SU-DHL-6 (cell line): ENCODE measurements around the gene DIP2C.

Experiments used
- H2AFZ ChIP-seq: fragments of 200-600 bp; sonication (generic); 2 replicates; pipeline ENCODE4 v1.6.1; 2014; ENCODE audit warnings: low read depth, mild to moderate bottlenecking, moderate library complexity, mixed read lengths, antibody characterized with exemption, low read length; ENCODE audit not compliant: severe bottlenecking
- H3F3A ChIP-seq: fragments of 200-600 bp; shearing (Covaris generic); 2 replicates; pipeline ENCODE4 v1.6.0; 2016; ENCODE audit warnings: antibody characterized with exemption, mild to moderate bottlenecking; ENCODE audit not compliant: insufficient read depth
- H3K27ac ChIP-seq: fragments of 200-600 bp; sonication (generic); 2 replicates; pipeline ENCODE4 v1.5.1; 2016; ENCODE audit warnings: low read depth, mild to moderate bottlenecking, low read length, moderate library complexity, mixed read lengths
- H3K27me3 ChIP-seq: fragments of 200-600 bp; sonication (generic), shearing (Covaris generic); 2 replicates; pipeline ENCODE4 v1.6.0; 2014; ENCODE audit warnings: mild to moderate bottlenecking, low read length
- H3K36me3 ChIP-seq: fragments of 200-600 bp; sonication (generic); 2 replicates; pipeline ENCODE4 v1.6.1; 2014; ENCODE audit warnings: mild to moderate bottlenecking, low read length, mixed read lengths
- H3K4me2 ChIP-seq: fragments of 300-600, 200-600 bp; shearing (Covaris generic), sonication (generic); 2 replicates; pipeline ENCODE4 v1.6.0; 2014; ENCODE audit warnings: low read length, low read depth, mild to moderate bottlenecking; ENCODE audit not compliant: poor library complexity, severe bottlenecking
- H3K4me3 ChIP-seq: fragments of 200-600 bp; sonication (generic); 2 replicates; pipeline ENCODE4 v1.5.1; 2014; ENCODE audit warnings: antibody characterized with exemption, low read length, mild to moderate bottlenecking, mixed read lengths; ENCODE audit not compliant: insufficient read depth, poor library complexity, severe bottlenecking
- H3K79me2 ChIP-seq: fragments of 200-600 bp; sonication (generic); 2 replicates; pipeline ENCODE4 v1.6.1; 2014; ENCODE audit warnings: mild to moderate bottlenecking, low read length, moderate library complexity; ENCODE audit not compliant: insufficient read depth
- H3K9ac ChIP-seq: fragments of 200-600 bp; sonication (generic); 2 replicates; pipeline ENCODE4 v1.7.0; 2014; ENCODE audit warnings: mild to moderate bottlenecking, low read length
- H3K9me2 ChIP-seq: fragments of 200-600 bp; sonication (generic); replicated peaks from 2 replicates; pipeline ENCODE4 v1.6.1; 2014; ENCODE audit warnings: low read length; ENCODE audit not compliant: insufficient read depth
- H3K9me3 ChIP-seq: fragments of 200-600 bp; sonication (generic); 2 replicates; pipeline ENCODE4 v1.6.1; 2014; ENCODE audit warnings: low read length, mixed read lengths; ENCODE audit not compliant: insufficient read depth
- H4K20me1 ChIP-seq: fragments of 200-600 bp; sonication (generic); 2 replicates; pipeline ENCODE4 v1.6.1; 2014; ENCODE audit warnings: low read depth, mild to moderate bottlenecking, antibody characterized with exemption, low read length, moderate library complexity, mixed read lengths
- CTCF ChIP-seq: fragments of 200-600 bp; sonication (generic); IDR thresholded peaks from one replicate; pipeline ENCODE4 v1.5.1; 2017; ENCODE audit warnings: antibody characterized with exemption, mild to moderate bottlenecking, low read length, moderate library complexity; ENCODE audit not compliant: insufficient read depth, poor library complexity, severe bottlenecking
- EZH2phosphoT487 ChIP-seq: fragments of 200-600 bp; sonication (generic), shearing (Covaris generic); conservative IDR thresholded peaks from 2 replicates; pipeline ENCODE4 v1.6.1; 2018; ENCODE audit warnings: mild to moderate bottlenecking, antibody characterized with exemption, low read length, moderate library complexity, mixed read lengths

DIP2C gene

GRCh38 chr10:397321-398068 lies 292.0 kb downstream of the DIP2C start:
- TF ChIP-seq CTCF (no peak), EZH2phosphoT487 (no peak)
- Histone ChIP-seq H3K79me2 (no peaks in the 10 kb centered on the region), H3K9me3 (no peaks in the 10 kb centered on the region), H3K27ac (no peak overlapping the region), H3K27me3 (no peaks in the 10 kb centered on the region), H3K36me3 (no peaks in the 10 kb centered on the region), H4K20me1 (no peaks in the 10 kb centered on the region), H3K9ac (no peak overlapping the region), H3K9me2 (no peaks in the 10 kb centered on the region), H3F3A (no peaks in the 10 kb centered on the region), H3K4me3 (no peak overlapping the region), H3K4me2 (no peak overlapping the region), H2AFZ (no peak overlapping the region)

GRCh38 chr10:396535-397220 lies 292.8 kb downstream of the DIP2C start:
- Histone ChIP-seq H3K4me3 (no peak overlapping the region), H3F3A (no peaks in the 10 kb centered on the region), H3K27me3 (no peaks in the 10 kb centered on the region), H3K9me3 (no peaks in the 10 kb centered on the region), H4K20me1 (no peaks in the 10 kb centered on the region), H3K27ac (no peak overlapping the region), H3K4me2 (no peak overlapping the region), H3K36me3 (no peaks in the 10 kb centered on the region), H3K9me2 (no peaks in the 10 kb centered on the region), H3K79me2 (no peaks in the 10 kb centered on the region), H2AFZ (no peak overlapping the region), H3K9ac (no peak overlapping the region)
- no peak for TF ChIP-seq EZH2phosphoT487
- TF ChIP-seq CTCF: no peak

- H3K4me2 ChIP-seq: no peak overlapping the region
- no peaks in the 10 kb centered on the region for H3K9me2 ChIP-seq
- H3K36me3 ChIP-seq: no peaks in the 10 kb centered on the region
- no peaks in the 10 kb centered on the region for H3K9me3 ChIP-seq
- H3K9ac ChIP-seq: no peak overlapping the region
- H3K4me3 ChIP-seq: no peak overlapping the region
- no peaks in the 10 kb centered on the region for H3F3A ChIP-seq
- no peaks in the 10 kb centered on the region for H3K27me3 ChIP-seq
- no peaks in the 10 kb centered on the region for H4K20me1 ChIP-seq
- no peak overlapping the region for H2AFZ ChIP-seq
- no peak overlapping the region for H3K27ac ChIP-seq
- no peaks in the 10 kb centered on the region for H3K79me2 ChIP-seq
- TF ChIP-seq EZH2phosphoT487 (no peak), CTCF (no peak)
Observed at GRCh38 chr10:396107-396506, 293.4 kb downstream of the DIP2C start.
